NCI-H82 (cell line): ENCODE data around the gene MARS1.

Source experiments
- DNase-seq: peaks from one replicate; lab custom pipeline; 2025; lab: John Stamatoyannopoulos, UW

The MARS1 gene

GRCh38 chr12:57518176-57518919 lies 30.5 kb downstream of the MARS1 start:
- DNase-seq, result no peak

- peak; percentile 90 for DNase-seq
Observed at GRCh38 chr12:57518920-57519795, 31.3 kb downstream of the MARS1 start.

- DNase-seq, result no peak
Observed at GRCh38 chr12:57519796-57520052, 31.9 kb downstream of the MARS1 start.

- DNase-seq, result peak; percentile 100
Observed at GRCh38 chr12:57520053-57520818, 32.4 kb downstream of the MARS1 start, which contains the start of gene DDIT3. DDIT3 (minus strand) TSS chr12:57520514; CDS start chr12:57517406, 3,108 bp downstream.

GRCh38 chr12:57521525-57522010 lies 33.7 kb downstream of the MARS1 start:
- DNase-seq, result peak; percentile 79

GRCh38 chr12:57522011-57522886 lies 34.4 kb downstream of the MARS1 start, which contains the start of gene MBD6:
MBD6 (plus strand) TSS chr12:57522824; CDS start chr12:57524304, 1,480 bp downstream.
- DNase-seq, result peak; percentile 98

- DNase-seq, result peak; percentile 86
Observed at GRCh38 chr12:57522887-57523705, 35.2 kb downstream of the MARS1 start.

- peak; percentile 64 for DNase-seq
Observed at GRCh38 chr12:57523706-57524614, 36.1 kb downstream of the MARS1 start.

GRCh38 chr12:57524814-57525614 lies 37.1 kb downstream of the MARS1 start:
- peak; percentile 41 for DNase-seq

- DNase-seq, result no peak
Observed at GRCh38 chr12:57525615-57526383, 37.9 kb downstream of the MARS1 start.

- DNase-seq, result no peak
Observed at GRCh38 chr12:57526477-57527126, 38.7 kb downstream of the MARS1 start.

GRCh38 chr12:57527184-57527583 lies 39.3 kb downstream of the MARS1 start:
- DNase-seq, result no peak

GRCh38 chr12:57528176-57528575 lies 40.3 kb downstream of the MARS1 start:
- DNase-seq, result no peak

- no peak for DNase-seq
Observed at GRCh38 chr12:57528831-57529555, 41.1 kb downstream of the MARS1 start.

- peak; percentile 63 for DNase-seq
Observed at GRCh38 chr12:57529831-57530230, 42.0 kb downstream of the MARS1 start.

- no peak for DNase-seq
Observed at GRCh38 chr12:57530396-57531142, 42.7 kb downstream of the MARS1 start.
